Mesodermal cell (in vitro differentiated cells): ENCODE data around the gene TIAM1.
"Not testable (repeated sequence)": the region's sequence is repeated elsewhere in the genome, so short reads cannot be mapped to it uniquely, and the experiment has no call there.

ENCODE experiments used
- H3K27ac ChIP-seq: 2 replicates; pipeline ENCODE4 v1.7.0; 2013; ENCODE audit warnings: mild to moderate bottlenecking, low read depth, low read length, moderate library complexity; ENCODE audit not compliant: severe bottlenecking
- H3K36me3 ChIP-seq: 2 replicates; pipeline ENCODE4 v1.7.1; 2013; ENCODE audit warnings: mild to moderate bottlenecking, low read length, moderate library complexity; ENCODE audit not compliant: control insufficient read depth, insufficient read depth
- H3K4me1 ChIP-seq: one replicate; pipeline ENCODE4 v1.7.1; 2013; ENCODE audit warnings: mild to moderate bottlenecking, low read length; ENCODE audit not compliant: insufficient read depth, control insufficient read depth, poor library complexity, severe bottlenecking
- H3K4me3 ChIP-seq: 2 replicates; pipeline ENCODE4 v1.7.0; 2013; ENCODE audit warnings: low read length, control low read depth, mild to moderate bottlenecking; ENCODE audit not compliant: insufficient read depth, poor library complexity, severe bottlenecking; ENCODE audit errors: extremely low read depth
- H3K9me3 ChIP-seq: 2 replicates; pipeline ENCODE4 v1.7.1; 2013; ENCODE audit warnings: mild to moderate bottlenecking, low read length, moderate library complexity; ENCODE audit not compliant: control insufficient read depth
- WGBS, 2 experiments: methylation state at CpG; one replicate each; pipeline ENCODE4 v1.1.5; 2013; ENCODE audit warnings: missing lambda C conversion rate in 2 of 2; ENCODE audit not compliant: insufficient coverage in 2 of 2; 5-methylcytosine and 5-hydroxymethylcytosine counted together

TIAM1 gene

GRCh38 chr21:31233711-31234110, 110.3 kb downstream of the TIAM1 start:
- H3K36me3 ChIP-seq, result peaks cover 18% of the 10 kb centered on the region
- H3K27ac ChIP-seq, result no peak overlapping the region
- no peak overlapping the region for H3K4me3 ChIP-seq
- H3K4me1 ChIP-seq, result no peaks in the 10 kb centered on the region
- H3K9me3 ChIP-seq, result no peaks in the 10 kb centered on the region
- WGBS, 2 experiments, result 96% methylated on average over 7 of the region's 9 CpGs

- peaks cover 19% of the 10 kb centered on the region for H3K36me3 ChIP-seq
- WGBS, 2 experiments, result 94 to 95% methylated on average over 2 of the region's 3 CpGs
- H3K9me3 ChIP-seq, result no peaks in the 10 kb centered on the region
These were observed 111.7 kb downstream of the TIAM1 start for GRCh38 chr21:31232344-31232743.

GRCh38 chr21:31230937-31231336, 113.1 kb downstream of the TIAM1 start:
- Histone ChIP-seq H3K36me3 (peaks cover 19% of the 10 kb centered on the region), H3K4me1 (no peaks in the 10 kb centered on the region), H3K27ac (no peak overlapping the region), H3K4me3 (no peak overlapping the region), H3K9me3 (no peaks in the 10 kb centered on the region)
- WGBS, 2 experiments, result 98 to 100% methylated on average over 4 to 5 of the region's 6 CpGs

More at GRCh38 chr21:31232344-31232743, 111.7 kb downstream of the TIAM1 start:
- Histone ChIP-seq H3K27ac (no peak overlapping the region), H3K4me3 (no peak overlapping the region), H3K4me1 (no peaks in the 10 kb centered on the region)

DNA sequence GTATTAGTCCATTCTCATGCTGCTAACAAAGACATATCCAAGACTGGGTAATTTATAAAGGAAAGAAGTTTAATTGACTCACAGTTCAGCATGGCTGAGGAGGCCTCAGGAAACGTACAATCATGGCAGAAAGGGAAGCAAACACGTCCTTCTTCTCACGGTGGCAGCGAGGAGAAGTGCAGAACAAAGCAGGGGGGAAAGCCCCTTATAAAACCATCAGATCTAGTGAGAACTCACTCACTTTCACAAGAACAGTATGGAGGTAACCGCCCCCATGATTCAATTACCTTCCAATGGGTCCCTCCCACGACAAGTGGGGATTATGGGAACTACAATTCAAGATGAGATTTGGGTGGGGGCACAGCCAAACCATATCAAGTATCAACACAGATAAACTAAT, 115.3 kb downstream of the TIAM1 start:
- WGBS, 2 experiments, result 94% methylated on average over 3 of the region's 6 CpGs; no CpG with 5 or more reads in 1 of the 2 experiments
- H3K9me3 ChIP-seq, H3K4me1 ChIP-seq, H3K4me3 ChIP-seq, H3K27ac ChIP-seq: not testable (repeated sequence)
- peaks cover 25% of the 10 kb centered on the region for H3K36me3 ChIP-seq

DNA sequence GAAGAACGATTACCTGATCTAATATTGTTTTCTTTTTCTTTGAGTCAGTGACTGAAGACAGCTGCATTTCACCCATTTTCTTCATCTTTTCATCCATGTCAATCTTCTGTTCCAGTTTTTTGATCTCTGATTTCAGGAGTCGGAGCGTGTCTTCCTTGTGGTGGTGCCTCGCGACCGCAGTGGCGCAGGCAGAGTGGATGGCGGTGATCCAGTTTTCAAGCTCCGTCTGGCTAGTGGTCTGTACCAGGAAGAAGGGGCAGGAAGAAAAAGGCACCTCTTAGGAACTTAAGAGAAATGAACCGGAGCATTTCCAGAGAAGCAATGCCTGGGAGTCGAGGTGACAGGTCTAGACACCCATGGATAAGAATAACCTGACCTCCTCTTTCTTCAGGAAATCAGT, 118.3 kb downstream of the TIAM1 start:
- Histone ChIP-seq H3K9me3 (no peaks in the 10 kb centered on the region), H3K27ac (no peak overlapping the region), H3K4me3 (no peak overlapping the region), H3K4me1 (peaks cover 2% of the 10 kb centered on the region), H3K36me3 (peaks cover 23% of the 10 kb centered on the region)
- 91 to 93% methylated on average over 2 to 11 of the region's 11 CpGs for WGBS, 2 experiments

GRCh38 chr21:31222142-31222541, 121.9 kb downstream of the TIAM1 start:
- Histone ChIP-seq H3K36me3 (peaks cover 23% of the 10 kb centered on the region), H3K4me1 (peaks cover 14% of the 10 kb centered on the region), H3K27ac (no peak overlapping the region), H3K9me3 (no peaks in the 10 kb centered on the region), H3K4me3 (no peak overlapping the region)
- 90 to 98% methylated on average over 3 to 4 of the region's 6 CpGs for WGBS, 2 experiments

- WGBS, 2 experiments, result 83 to 100% methylated on average over 2 to 3 of the region's 5 CpGs
- Histone ChIP-seq H3K4me1 (peaks cover 14% of the 10 kb centered on the region), H3K4me3 (no peak overlapping the region), H3K27ac (peak overlapping the region; percentile 55), H3K36me3 (peaks cover 24% of the 10 kb centered on the region), H3K9me3 (no peaks in the 10 kb centered on the region)
These were observed 123.0 kb downstream of the TIAM1 start for GRCh38 chr21:31221043-31221442.

GRCh38 chr21:31220575-31220974, 123.5 kb downstream of the TIAM1 start:
- WGBS, 2 experiments, result 67% methylated on average over 1 of the region's 1 CpG; no CpG with 5 or more reads in 1 of the 2 experiments
- Histone ChIP-seq H3K4me1 (peaks cover 14% of the 10 kb centered on the region), H3K4me3 (no peak overlapping the region), H3K36me3 (peaks cover 24% of the 10 kb centered on the region), H3K9me3 (no peaks in the 10 kb centered on the region), H3K27ac (peak overlapping the region; percentile 55)

DNA sequence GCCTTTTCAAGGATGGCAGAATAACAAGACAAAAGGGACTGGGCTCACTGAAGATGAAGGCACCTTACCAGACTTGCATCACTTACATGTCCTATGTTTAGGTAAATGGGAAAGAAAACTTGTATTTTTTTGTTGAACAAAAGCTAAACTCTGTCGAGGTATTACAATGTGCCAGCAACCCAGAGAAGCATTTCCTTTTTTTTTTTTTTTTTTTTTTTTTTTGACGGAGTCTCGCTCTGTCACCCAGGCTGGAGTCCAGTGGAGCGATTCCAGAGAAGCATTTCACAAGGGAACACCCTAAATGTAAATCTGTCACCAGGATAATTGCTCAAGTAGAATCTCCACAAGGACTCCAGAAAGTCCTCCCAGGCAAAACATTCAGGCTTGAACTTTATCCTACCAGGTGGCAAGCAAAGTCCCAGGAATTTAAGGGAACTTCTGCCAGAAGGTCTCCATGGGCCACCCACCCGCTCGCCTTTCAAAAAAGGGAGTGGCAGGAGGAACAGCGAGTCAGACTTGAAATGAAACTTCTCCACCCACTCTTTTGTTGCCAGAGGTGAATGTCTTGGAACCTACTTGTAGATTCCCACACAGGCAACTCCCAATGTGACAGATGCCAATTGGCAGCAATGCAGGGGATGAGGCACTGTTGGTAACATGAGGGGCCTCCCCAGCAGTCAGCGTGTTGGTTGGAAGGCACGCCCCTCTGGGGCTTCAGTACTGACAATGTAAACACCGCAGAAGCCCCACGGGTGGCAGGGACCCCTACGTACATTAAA, 125.0 kb downstream of the TIAM1 start:
- Histone ChIP-seq H3K9me3 (no peaks in the 10 kb centered on the region), H3K4me1 (peaks cover 14% of the 10 kb centered on the region), H3K36me3 (peaks cover 19% of the 10 kb centered on the region), H3K4me3 (no peak overlapping the region), H3K27ac (no peak overlapping the region)
- 64 to 77% methylated on average over 4 of the region's 12 CpGs for WGBS, 2 experiments

DNA sequence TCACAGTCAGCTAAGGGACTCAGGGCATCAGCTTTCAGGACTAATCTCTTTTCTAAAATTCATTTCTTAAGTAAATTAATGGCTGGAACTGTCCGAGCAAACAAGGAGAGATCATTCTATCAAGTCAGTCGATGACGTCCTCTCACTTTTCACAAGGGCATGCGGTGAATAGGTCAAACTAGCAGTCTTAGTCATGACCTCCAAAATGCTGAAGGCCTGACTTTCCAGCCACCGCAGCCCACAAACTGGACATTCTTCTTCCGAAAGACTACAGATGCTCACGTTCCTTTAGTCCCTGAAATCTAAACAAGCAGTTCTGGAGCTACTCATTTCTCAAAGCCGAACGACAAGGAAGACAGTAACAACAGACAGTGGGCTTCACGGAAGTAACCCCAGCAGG, 127.9 kb downstream of the TIAM1 start:
- Histone ChIP-seq H3K9me3 (no peaks in the 10 kb centered on the region), H3K4me3 (no peak overlapping the region), H3K27ac (no peak overlapping the region), H3K4me1 (peaks cover 12% of the 10 kb centered on the region), H3K36me3 (peaks cover 17% of the 10 kb centered on the region)
- 92 to 99% methylated on average over 10 of the region's 10 CpGs for WGBS, 2 experiments

- H3K4me1 ChIP-seq, result peaks cover 5% of the 10 kb centered on the region
- no peak overlapping the region for H3K4me3 ChIP-seq
- 75 to 92% methylated on average over 1 of the region's 2 CpGs for WGBS, 2 experiments
- H3K27ac ChIP-seq, result no peak overlapping the region
- peaks cover 20% of the 10 kb centered on the region for H3K36me3 ChIP-seq
- no peaks in the 10 kb centered on the region for H3K9me3 ChIP-seq
These were observed 130.3 kb downstream of the TIAM1 start for GRCh38 chr21:31213787-31214186.
